Thoracic aorta (tissue), 2 donors: ENCODE data around the gene SCUBE2. TPM values are rescaled to one million over a fixed set of nuclear protein-coding genes. Genes with fewer than 3 reads are reported as not detected.

Source experiments
- ATAC-seq: fragments of 150-250 bp; one replicate; pipeline ENCODE4 v1.8.0; 2017; ENCODE audit warnings: low read depth; ENCODE audit not compliant: insufficient number of reproducible peaks, low FRiP score
- DNase-seq: peaks from one replicate; pipeline ENCODE4 v3.0.0-alpha.2; 2020; ENCODE audit warnings: low spot score
- H3K27ac ChIP-seq, 2 donors: fragments of 200-600 bp; sonication (generic); 1 replicate in 1 of 2; 2 replicates in 1 of 2; pipeline ENCODE4 v1.5.1; 2016; ENCODE audit warnings: mild to moderate bottlenecking in 2 of 2, moderate library complexity in 2 of 2
- H3K27me3 ChIP-seq: fragments of 200-600 bp; sonication (generic); replicated peaks from 2 replicates; pipeline ENCODE4 v1.6.0; 2016; ENCODE audit warnings: mild to moderate bottlenecking; ENCODE audit not compliant: insufficient read depth
- H3K36me3 ChIP-seq: fragments of 200-600 bp; sonication (generic); one replicate; pipeline ENCODE4 v1.5.1; 2016
- H3K4me1 ChIP-seq, 2 donors: fragments of 200-600 bp; sonication (generic); 1 replicate in 1 of 2; 2 replicates in 1 of 2; pipeline versions ENCODE4 v1.5.1 to v1.6.0; 2016; ENCODE audit warnings: low read depth in 2 of 2, mild to moderate bottlenecking in 1 of 2; ENCODE audit not compliant: control insufficient read depth in 1 of 2
- H3K4me3 ChIP-seq: fragments of 200-600 bp; sonication (generic); 2 replicates; pipeline ENCODE4 v1.5.1; 2016; ENCODE audit warnings: mild to moderate bottlenecking
- H3K9me3 ChIP-seq: fragments of 200-600 bp; sonication (generic); 2 replicates; pipeline ENCODE4 v1.5.1; 2016
- total RNA-seq, 2 donors: library from RNA; depleted of rRNA; stranded (reverse); fragments of >200 nt; gene quantifications; one replicate each; pipeline versions ENCODE4 v1.1.0 to v1.2.3, GENCODE V29; 2016
- TF ChIP-seq, protein P1 (sequence below): fragments of 200-600 bp; sonication (generic); IDR thresholded peaks from one replicate; pipeline ENCODE4 v1.5.1; 2019; ENCODE audit warnings: antibody characterized with exemption

The SCUBE2 gene
- total RNA-seq, 2 donors from 2014 or later: 1.2 to 3.9 TPM

GRCh38 chr11:9066433-9066925 lies 24.9 kb downstream of the SCUBE2 start:
- Histone ChIP-seq H3K9me3 (no peaks in the 10 kb centered on the region), H3K27ac (no peak overlapping the region), H3K27me3 (no peaks in the 10 kb centered on the region), H3K4me1 (no peaks in the 10 kb centered on the region), H3K4me3 (no peak overlapping the region), H3K36me3 (no peaks in the 10 kb centered on the region)
- TF ChIP-seq, protein P1, sequence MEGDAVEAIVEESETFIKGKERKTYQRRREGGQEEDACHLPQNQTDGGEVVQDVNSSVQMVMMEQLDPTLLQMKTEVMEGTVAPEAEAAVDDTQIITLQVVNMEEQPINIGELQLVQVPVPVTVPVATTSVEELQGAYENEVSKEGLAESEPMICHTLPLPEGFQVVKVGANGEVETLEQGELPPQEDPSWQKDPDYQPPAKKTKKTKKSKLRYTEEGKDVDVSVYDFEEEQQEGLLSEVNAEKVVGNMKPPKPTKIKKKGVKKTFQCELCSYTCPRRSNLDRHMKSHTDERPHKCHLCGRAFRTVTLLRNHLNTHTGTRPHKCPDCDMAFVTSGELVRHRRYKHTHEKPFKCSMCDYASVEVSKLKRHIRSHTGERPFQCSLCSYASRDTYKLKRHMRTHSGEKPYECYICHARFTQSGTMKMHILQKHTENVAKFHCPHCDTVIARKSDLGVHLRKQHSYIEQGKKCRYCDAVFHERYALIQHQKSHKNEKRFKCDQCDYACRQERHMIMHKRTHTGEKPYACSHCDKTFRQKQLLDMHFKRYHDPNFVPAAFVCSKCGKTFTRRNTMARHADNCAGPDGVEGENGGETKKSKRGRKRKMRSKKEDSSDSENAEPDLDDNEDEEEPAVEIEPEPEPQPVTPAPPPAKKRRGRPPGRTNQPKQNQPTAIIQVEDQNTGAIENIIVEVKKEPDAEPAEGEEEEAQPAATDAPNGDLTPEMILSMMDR: no peak
- DNase-seq: no peak
- ATAC-seq: no peak

- H3K27me3 ChIP-seq: no peaks in the 10 kb centered on the region
- H3K9me3 ChIP-seq: no peaks in the 10 kb centered on the region
- DNase-seq (no peak), ATAC-seq (no peak)
- H3K36me3 ChIP-seq: no peaks in the 10 kb centered on the region
- H3K4me3 ChIP-seq: no peak overlapping the region
- H3K4me1 ChIP-seq: no peaks in the 10 kb centered on the region
- TF ChIP-seq, protein P1: no peak
- no peak overlapping the region for H3K27ac ChIP-seq
Observed at GRCh38 chr11:9065607-9066432, 25.6 kb downstream of the SCUBE2 start.

DNA sequence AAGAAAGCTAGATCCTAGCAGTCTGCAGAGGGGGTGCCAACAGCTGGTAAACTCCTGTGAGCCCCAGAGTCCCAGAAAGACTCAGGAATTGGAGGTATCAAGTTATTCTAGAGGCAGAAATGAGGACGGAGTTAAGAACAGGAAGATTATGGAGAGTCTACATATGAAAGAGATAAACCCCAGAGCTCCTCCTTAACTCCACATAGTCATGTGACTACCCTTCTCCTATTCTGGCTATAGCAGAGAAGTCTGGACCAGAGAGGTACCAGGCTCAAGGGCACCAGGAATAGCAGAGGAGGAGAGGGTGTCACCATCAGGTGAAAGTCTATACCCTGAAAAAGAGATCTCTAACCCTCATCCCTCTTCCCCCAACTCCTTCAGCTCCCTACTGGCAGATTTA lies 29.6 kb downstream of the SCUBE2 start:
- no peak for ATAC-seq

DNA sequence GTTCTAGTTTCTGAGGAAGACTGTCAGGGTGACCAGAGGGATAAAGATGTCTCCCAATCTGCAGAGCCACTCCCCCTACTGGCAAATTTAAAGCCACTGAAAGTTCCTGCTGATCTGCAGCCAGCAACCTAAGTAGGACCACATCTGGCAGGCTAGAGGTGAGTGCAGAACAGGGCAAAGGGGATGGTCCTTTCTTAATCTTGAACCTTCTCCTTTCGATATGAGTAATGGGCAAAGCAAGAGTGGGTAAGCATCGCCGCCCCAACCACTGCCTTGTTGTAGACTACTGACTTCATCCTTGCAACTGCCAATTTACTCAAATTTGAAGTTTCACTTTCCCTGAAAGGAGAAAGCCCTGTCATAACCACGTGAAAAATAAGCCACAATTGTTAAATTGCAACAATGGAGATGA lies 30.7 kb downstream of the SCUBE2 start:
- TF ChIP-seq, protein P1: no peak
- H3K27ac ChIP-seq: no peak overlapping the region
- H3K4me1 ChIP-seq: peaks cover 6 to 14% of the 10 kb centered on the region in 2 donors
- no peak for DNase-seq
- no peaks in the 10 kb centered on the region for H3K27me3 ChIP-seq
- no peak overlapping the region for H3K4me3 ChIP-seq
- no peaks in the 10 kb centered on the region for H3K9me3 ChIP-seq
- H3K36me3 ChIP-seq: no peaks in the 10 kb centered on the region
- ATAC-seq: no peak

More for the DNA sequence above, 29.6 kb downstream of the SCUBE2 start:
- H3K9me3 ChIP-seq: no peaks in the 10 kb centered on the region
- no peaks in the 10 kb centered on the region for H3K36me3 ChIP-seq
- peaks cover 2 to 8% of the 10 kb centered on the region in 2 donors for H3K4me1 ChIP-seq
- no peak overlapping the region for H3K27ac ChIP-seq
- TF ChIP-seq, protein P1: no peak
- H3K27me3 ChIP-seq: no peaks in the 10 kb centered on the region
- H3K4me3 ChIP-seq: no peak overlapping the region
- no peak for DNase-seq

DNA sequence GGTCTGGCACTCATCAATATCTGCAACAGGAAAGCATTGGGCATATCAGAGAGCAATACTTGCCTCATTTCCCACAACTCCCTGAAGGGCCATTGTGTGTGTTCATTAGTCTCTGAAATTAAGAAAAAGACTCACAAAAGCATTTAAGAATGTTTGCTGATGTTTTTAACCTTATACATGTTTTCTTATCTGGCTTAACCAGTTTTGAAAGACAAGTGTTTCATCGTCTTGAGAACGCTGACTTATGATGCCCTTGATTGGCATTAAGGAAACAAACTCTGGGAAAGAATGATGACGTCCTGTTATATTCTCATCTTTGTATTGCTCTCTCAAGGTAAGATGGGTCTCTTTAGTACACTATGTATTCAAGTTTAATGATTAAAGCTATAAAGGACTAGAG lies 32.0 kb downstream of the SCUBE2 start:
- Histone ChIP-seq H3K27me3 (no peaks in the 10 kb centered on the region), H3K4me3 (no peak overlapping the region), H3K36me3 (no peaks in the 10 kb centered on the region), H3K9me3 (no peaks in the 10 kb centered on the region), H3K27ac (no peak overlapping the region), H3K4me1 (peaks cover 6 to 14% of the 10 kb centered on the region in 2 donors)
- DNase-seq: no peak
- no peak for ATAC-seq
- TF ChIP-seq, protein P1: no peak
